SK-N-SH treated with all-trans-retinoic acid at 6 μM for 48 hours (cell line): ENCODE measurements around the gene ETS1.

Source experiments
- ATAC-seq: fragments of 200-7000 bp; cut with Tn5 transposase; 3 replicates; pipeline ENCODE4 v1.9.1; 2020; ENCODE audit warnings: mild to moderate bottlenecking, moderate library complexity
- ARNTL ChIP-seq: fragments of 450-650 bp; formaldehyde crosslinking; IDR thresholded peaks from 2 replicates; pipeline ENCODE4 v1.5.0; 2020; ENCODE audit warnings: low read depth, mild to moderate bottlenecking, moderate library complexity, borderline replicate concordance
- CREB5 ChIP-seq: fragments of 250-450 bp; sonication (Bioruptor Pico); IDR thresholded peaks from 2 replicates; pipeline ENCODE4 v1.5.1; 2020; ENCODE audit warnings: low read depth, mild to moderate bottlenecking, moderate library complexity
- CSDC2 ChIP-seq: fragments of 250-450 bp; sonication (Bioruptor Pico); IDR thresholded peaks from 2 replicates; pipeline ENCODE4 v1.5.0; 2020; ENCODE audit warnings: mild to moderate bottlenecking, moderate library complexity
- CSRNP3 ChIP-seq: fragments of 250-450 bp; sonication (Bioruptor Pico); IDR thresholded peaks from 2 replicates; pipeline ENCODE4 v1.5.1; 2021; ENCODE audit warnings: mild to moderate bottlenecking, moderate library complexity
- ESRRG ChIP-seq: fragments of 250-450 bp; sonication (Bioruptor Pico); IDR thresholded peaks from 2 replicates; pipeline ENCODE4 v1.6.1; 2021; ENCODE audit warnings: mild to moderate bottlenecking
- GLIS3 ChIP-seq: fragments of 250-450 bp; sonication (Bioruptor Pico); IDR thresholded peaks from 2 replicates; pipeline ENCODE4 v1.5.0; 2020; ENCODE audit warnings: mild to moderate bottlenecking, moderate library complexity
- ISL1 ChIP-seq: fragments of 250-450 bp; sonication (Bioruptor Pico); IDR thresholded peaks from 2 replicates; pipeline ENCODE4 v2.1.2; 2022; ENCODE audit warnings: mild to moderate bottlenecking, moderate library complexity
- OSR1 ChIP-seq: fragments of 250-450 bp; sonication (Bioruptor Pico); IDR thresholded peaks from 2 replicates; pipeline ENCODE4 v1.8.0; 2022; ENCODE audit warnings: moderate library complexity, mild to moderate bottlenecking, inconsistent platforms
- PATZ1 ChIP-seq: fragments of 250-450 bp; sonication (Bioruptor Pico); IDR thresholded peaks from 2 replicates; pipeline ENCODE4 v1.8.0; 2020; ENCODE audit warnings: mild to moderate bottlenecking, moderate library complexity, borderline replicate concordance
- SNAI2 ChIP-seq: fragments of 250-450 bp; sonication (Bioruptor Pico); IDR thresholded peaks from 2 replicates; pipeline ENCODE4 v1.5.0; 2020; ENCODE audit warnings: mild to moderate bottlenecking, moderate library complexity
- TCF4 ChIP-seq: fragments of 250-450 bp; sonication (Bioruptor Pico); IDR thresholded peaks from 2 replicates; pipeline ENCODE4 v1.8.0; 2021; ENCODE audit warnings: mild to moderate bottlenecking, moderate library complexity, borderline replicate concordance
- TOX ChIP-seq: fragments of 250-450 bp; sonication (Bioruptor Pico); IDR thresholded peaks from 2 replicates; pipeline ENCODE4 v1.8.0; 2021; ENCODE audit warnings: mild to moderate bottlenecking, moderate library complexity, borderline replicate concordance
- TSHZ2 ChIP-seq: fragments of 250-450 bp; sonication (Bioruptor Pico); IDR thresholded peaks from 2 replicates; pipeline ENCODE4 v1.5.0; 2020; ENCODE audit warnings: mild to moderate bottlenecking, moderate library complexity
- ZC3H10 ChIP-seq: fragments of 250-450 bp; sonication (Bioruptor Pico); IDR thresholded peaks from 2 replicates; pipeline ENCODE4 v1.5.1; 2021; ENCODE audit warnings: mild to moderate bottlenecking, moderate library complexity
- ZNF565 ChIP-seq: fragments of 450-650 bp; formaldehyde crosslinking; conservative IDR thresholded peaks from 2 replicates; pipeline ENCODE4 v1.5.0; 2020; ENCODE audit warnings: low read depth, mild to moderate bottlenecking, moderate library complexity
- ZNF70 ChIP-seq: fragments of 450-650 bp; formaldehyde crosslinking; IDR thresholded peaks from 2 replicates; pipeline ENCODE4 v1.5.0; 2020; ENCODE audit warnings: mild to moderate bottlenecking, moderate library complexity
- ZNF8 ChIP-seq: fragments of 450-650 bp; formaldehyde crosslinking; IDR thresholded peaks from 2 replicates; pipeline ENCODE4 v1.5.0; 2020; ENCODE audit warnings: mild to moderate bottlenecking, moderate library complexity

ETS1 gene

GRCh38 chr11:128615612-128616011 is 28.3 kb upstream of the ETS1 start:
- ATAC-seq: no peak
- TF ChIP-seq ISL1 (CRISPR knock-in tag) (no peak), CSRNP3 (no peak), ZC3H10 (CRISPR knock-in tag) (no peak), TCF4 (CRISPR knock-in tag) (no peak), ZNF8 (no peak), ZNF565 (CRISPR knock-in tag) (no peak)

GRCh38 chr11:128615076-128615475 is 27.7 kb upstream of the ETS1 start:
- TF ChIP-seq ZNF565 (CRISPR knock-in tag) (no peak), CSDC2 (CRISPR knock-in tag) (no peak), TCF4 (CRISPR knock-in tag) (no peak), PATZ1 (no peak), ESRRG (CRISPR knock-in tag) (no peak), CREB5 (CRISPR knock-in tag) (no peak), TOX (CRISPR knock-in tag) (no peak)
- TF ChIP-seq, all 23 proteins: peak for 0
- ATAC-seq: no peak

- TF ChIP-seq PATZ1 (no peak), ARNTL (CRISPR knock-in tag) (no peak), OSR1 (CRISPR knock-in tag) (no peak), ZNF70 (no peak), ISL1 (CRISPR knock-in tag) (no peak), CSDC2 (CRISPR knock-in tag) (no peak), GLIS3 (no peak), TCF4 (CRISPR knock-in tag) (no peak), TSHZ2 (CRISPR knock-in tag) (no peak), ZNF8 (no peak), CREB5 (CRISPR knock-in tag) (no peak), ZNF565 (CRISPR knock-in tag) (no peak), SNAI2 (CRISPR knock-in tag) (no peak), ZC3H10 (CRISPR knock-in tag) (no peak), TOX (CRISPR knock-in tag) (no peak)
- ATAC-seq: no peak
Measured at GRCh38 chr11:128614026-128614425, 26.7 kb upstream of the ETS1 start.
